ENCODE measurements around the gene S100A6. TPM values are rescaled to one million over a fixed set of nuclear protein-coding genes. Genes with fewer than 3 reads are reported as not detected.
"Not testable (repeated sequence)": the region's sequence is repeated elsewhere in the genome, so short reads cannot be mapped to it uniquely, and the experiment has no call there.

S100A6 gene
- total and polyA plus RNA-seq, 2 donors (not counting 3 experiments of a cell fraction or from before 2014, with no cell fraction given): 552 to 908 TPM

DNA sequence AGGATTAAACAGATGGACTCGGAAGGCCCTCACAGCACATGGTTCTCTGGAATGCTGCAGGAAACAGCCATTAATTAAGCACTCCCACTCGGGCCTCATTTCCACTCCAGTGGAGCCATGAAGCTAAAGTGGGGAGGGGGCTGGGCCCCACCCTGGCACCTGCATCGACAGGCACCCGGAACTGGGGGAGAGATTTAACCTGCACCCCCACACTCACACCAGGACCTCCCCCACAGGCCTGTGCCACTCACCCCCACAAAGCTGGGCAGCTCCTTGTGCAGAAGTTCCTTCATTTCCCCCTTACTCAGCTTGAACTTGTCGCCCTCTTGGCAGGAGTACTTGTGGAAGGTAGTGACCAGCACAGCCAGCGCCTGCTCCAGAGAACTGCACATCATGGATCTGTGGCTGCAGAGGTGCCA, 27.7 kb upstream of the S100A6 start:
- no peak overlapping the region for H3K9ac ChIP-seq (replicated peaks; ENCODE audit: extremely low read depth, insufficient read depth, low read length)
- dilution Hi-C loops (cut with MboI; ENCODE audit: extremely low pct_ligation_motif_present, low sequenced_read_pairs): no loop called here
- no TSS peak for BruUV-seq (replicated peaks)

DNA sequence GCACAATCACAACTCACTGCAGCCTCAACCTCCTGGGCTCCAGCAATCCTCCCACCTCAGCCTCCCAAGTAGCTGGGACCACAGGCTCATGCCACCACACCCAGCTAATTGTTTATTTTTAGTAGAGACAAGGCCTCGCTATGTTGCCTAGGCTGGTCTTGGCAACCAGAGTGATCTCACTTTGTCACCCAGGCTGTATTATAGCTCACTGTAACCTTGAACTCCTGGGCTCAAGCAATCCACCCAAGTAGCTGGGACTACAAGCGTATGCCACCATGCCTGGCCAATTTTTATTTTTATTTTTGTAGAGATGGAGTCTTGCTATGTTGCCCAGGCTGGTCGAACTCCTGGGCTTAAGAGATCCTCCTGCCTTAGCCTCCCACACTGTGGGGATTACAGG, 26.2 kb upstream of the S100A6 start:
- FAIRE-seq; BruUV-seq (replicated peaks): not testable (repeated sequence)

More for the DNA sequence above, 27.7 kb upstream of the S100A6 start:
- Histone ChIP-seq H3K4me3 (replicated peaks in 1 of 3; ENCODE audit: insufficient read depth in 1 of 3, low read depth in 1 of 3, low read length in 3 of 3) (no peak overlapping the region), H3K27me3 (ENCODE audit: control insufficient read depth in 2 of 2, insufficient read depth in 2 of 2, low read length in 2 of 2) (no peaks in the 10 kb centered on the region), H3K36me3 (ENCODE audit: control insufficient read depth in 2 of 2, extremely low read depth in 1 of 2, insufficient read depth in 2 of 2, low read length in 2 of 2) (no peaks in the 10 kb centered on the region), H3K79me2 (ENCODE audit: control insufficient read depth, insufficient read depth, low read length) (no peaks in the 10 kb centered on the region), H2AFZ (ENCODE audit: low read depth, low read length) (no peak overlapping the region), H3K27ac (ENCODE audit: insufficient read depth, low read depth, low read length) (no peak overlapping the region), H4K20me1 (replicated peaks; ENCODE audit: control insufficient read depth, extremely low read depth, insufficient read depth, low read length) (no peaks in the 10 kb centered on the region), H3K4me1 (ENCODE audit: control insufficient read depth, extremely low read depth, insufficient read depth, low read length) (peaks cover 31% of the 10 kb centered on the region), H3K4me2 (ENCODE audit: insufficient read depth, low read length) (no peak overlapping the region), H3K9me3 (replicated peaks; ENCODE audit: control insufficient read depth, insufficient read depth, low read length) (no peaks in the 10 kb centered on the region), H3K9me1 (replicated peaks; ENCODE audit: control insufficient read depth, extremely low read depth, insufficient read depth, low read length) (no peaks in the 10 kb centered on the region)
- FAIRE-seq (no peak), DNase-seq (ENCODE audit: low read depth, low spot score) (no peak)
- CTCF ChIA-PET: interaction anchor here (0.8 to 4.5 kb wide), 6 partner anchors 9 to 100 kb away, joined by 3 to 25 read pairs (median 4); partner anchors contain the start of genes S100A3 and S100A6
- intact Hi-C loops (cut with micrococcal nuclease): no loop called here
- TF ChIP-seq POLR2A (IDR thresholded peaks at IDR 0.05; ENCODE audit: low read depth, low read length) (no peak), MYC (IDR thresholded peaks at IDR 0.05; ENCODE audit: low read depth, low read length) (no peak), JUN (IDR thresholded peaks at IDR 0.05; ENCODE audit: borderline replicate concordance, insufficient read depth, insufficient read length, low read depth) (no peak), CTCF (IDR thresholded peaks at IDR 0.05; ENCODE audit: extremely low read depth in 1 of 2, insufficient read depth in 1 of 2, low read depth in 1 of 2, low read length in 2 of 2) (no peak), FOS (IDR thresholded peaks at IDR 0.05; ENCODE audit: borderline replicate concordance, insufficient read depth, low read length) (no peak), POLR2AphosphoS5 (IDR thresholded peaks at IDR 0.05; ENCODE audit: insufficient read depth, low read depth, low read length) (no peak), EZH2 (IDR thresholded peaks at IDR 0.05; ENCODE audit: borderline replicate concordance, low read depth, low read length, severe bottlenecking) (no peak), GATA2 (IDR thresholded peaks at IDR 0.05; ENCODE audit: insufficient read depth, insufficient read length, low read depth, low read length) (no peak)
- TF ChIP-seq, protein P1, sequence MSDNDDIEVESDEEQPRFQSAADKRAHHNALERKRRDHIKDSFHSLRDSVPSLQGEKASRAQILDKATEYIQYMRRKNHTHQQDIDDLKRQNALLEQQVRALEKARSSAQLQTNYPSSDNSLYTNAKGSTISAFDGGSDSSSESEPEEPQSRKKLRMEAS (IDR thresholded peaks at IDR 0.05; ENCODE audit: insufficient read depth, insufficient read length): no peak
- POLR2A ChIA-PET: no interaction called here

More for the DNA sequence above, 26.2 kb upstream of the S100A6 start:
- intact Hi-C loops (cut with micrococcal nuclease); H2AFZ ChIP-seq (ENCODE audit: low read depth, low read length); H3K9me3 ChIP-seq (replicated peaks; ENCODE audit: control insufficient read depth, insufficient read depth, low read length); H3K9ac ChIP-seq (replicated peaks; ENCODE audit: extremely low read depth, insufficient read depth, low read length); H3K4me3 ChIP-seq (replicated peaks in 1 of 3; ENCODE audit: insufficient read depth in 1 of 3, low read depth in 1 of 3, low read length in 3 of 3); dilution Hi-C loops (cut with MboI; ENCODE audit: extremely low pct_ligation_motif_present, low sequenced_read_pairs); H3K36me3 ChIP-seq (ENCODE audit: control insufficient read depth in 2 of 2, extremely low read depth in 1 of 2, insufficient read depth in 2 of 2, low read length in 2 of 2); H4K20me1 ChIP-seq (replicated peaks; ENCODE audit: control insufficient read depth, extremely low read depth, insufficient read depth, low read length); H3K27me3 ChIP-seq (ENCODE audit: control insufficient read depth in 2 of 2, insufficient read depth in 2 of 2, low read length in 2 of 2); DNase-seq (ENCODE audit: low read depth, low spot score); H3K79me2 ChIP-seq (ENCODE audit: control insufficient read depth, insufficient read depth, low read length); H3K9me1 ChIP-seq (replicated peaks; ENCODE audit: control insufficient read depth, extremely low read depth, insufficient read depth, low read length); H3K27ac ChIP-seq (ENCODE audit: insufficient read depth, low read depth, low read length); POLR2A ChIA-PET; H3K4me2 ChIP-seq (ENCODE audit: insufficient read depth, low read length): not testable (repeated sequence)
- H3K4me1 ChIP-seq (ENCODE audit: control insufficient read depth, extremely low read depth, insufficient read depth, low read length): peaks cover 17% of the 10 kb centered on the region
- CTCF ChIA-PET: interaction anchor here (1.5 to 4.5 kb wide), 4 partner anchors 10 to 51 kb away, joined by 5 to 25 read pairs (median 10); no protein-coding TSS in a partner anchor
